ENCODE measurements around the gene ALKBH1.
"Not testable (repeated sequence)": the region's sequence is repeated elsewhere in the genome, so short reads cannot be mapped to it uniquely, and the experiment has no call there.

The ALKBH1 gene

DNA sequence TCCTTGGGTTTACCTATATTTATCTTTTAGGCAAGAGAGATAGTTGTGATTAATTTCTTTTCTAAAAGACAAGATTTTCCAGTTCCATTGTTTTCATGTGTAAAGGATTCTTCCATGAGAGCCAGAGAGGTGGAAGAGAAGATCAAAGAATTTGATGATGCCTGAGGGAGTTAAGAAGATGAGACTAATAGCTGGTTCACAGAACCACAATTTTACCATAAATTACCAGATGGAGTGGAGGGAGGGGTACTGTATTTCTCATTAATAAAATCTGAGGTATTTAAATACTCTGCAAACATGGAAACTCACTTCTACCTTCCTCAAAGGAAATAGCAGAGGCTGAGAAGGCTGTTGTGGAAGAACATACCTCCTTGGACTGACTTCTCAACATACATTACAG lies 34.6 kb downstream of the ALKBH1 start:
- TF ChIP-seq CTCF (conservative IDR thresholded peaks at IDR 0.05; ENCODE audit: low read depth, low read length): no peak
- Histone ChIP-seq H3K9ac (no peak overlapping the region), H4K20me1 (ENCODE audit: insufficient read depth) (no peaks in the 10 kb centered on the region), H3K36me3 (ENCODE audit: insufficient read depth) (no peaks in the 10 kb centered on the region), H3K79me2 (ENCODE audit: insufficient read depth, low read depth) (no peaks in the 10 kb centered on the region), H3K4me2 (no peak overlapping the region), H3K27me3 (ENCODE audit: insufficient read depth, low read depth) (no peaks in the 10 kb centered on the region), H3K27ac (no peak overlapping the region), H3K4me3 (IDR thresholded peaks at IDR 0.05; ENCODE audit: insufficient read depth, low read depth, low read length) (no peak overlapping the region), H3K4me1 (ENCODE audit: low read depth, poor library complexity, severe bottlenecking) (no peaks in the 10 kb centered on the region), H2AFZ (ENCODE audit: low read depth) (no peak overlapping the region)

GRCh38 chr14:77667331-77667730 lies 40.5 kb downstream of the ALKBH1 start:
- Histone ChIP-seq H3K36me3 (ENCODE audit: insufficient read depth) (no peaks in the 10 kb centered on the region), H3K79me2 (ENCODE audit: insufficient read depth, low read depth) (no peaks in the 10 kb centered on the region), H3K4me1 (ENCODE audit: low read depth, poor library complexity, severe bottlenecking) (no peaks in the 10 kb centered on the region), H3K27ac (no peak overlapping the region), H3K4me3 (IDR thresholded peaks at IDR 0.05; ENCODE audit: insufficient read depth, low read depth, low read length) (no peak overlapping the region), H3K4me2 (no peak overlapping the region), H3K27me3 (ENCODE audit: insufficient read depth, low read depth) (no peaks in the 10 kb centered on the region), H3K9ac (no peak overlapping the region), H4K20me1 (ENCODE audit: insufficient read depth) (no peaks in the 10 kb centered on the region), H2AFZ (ENCODE audit: low read depth) (no peak overlapping the region)
- no peak for TF ChIP-seq CTCF (conservative IDR thresholded peaks at IDR 0.05; ENCODE audit: low read depth, low read length)

- Histone ChIP-seq H3K27ac (no peak overlapping the region), H3K9ac (no peak overlapping the region), H2AFZ (ENCODE audit: low read depth) (no peak overlapping the region), H3K79me2 (ENCODE audit: insufficient read depth, low read depth) (no peaks in the 10 kb centered on the region), H4K20me1 (ENCODE audit: insufficient read depth) (no peaks in the 10 kb centered on the region), H3K27me3 (ENCODE audit: insufficient read depth, low read depth) (no peaks in the 10 kb centered on the region), H3K36me3 (ENCODE audit: insufficient read depth) (no peaks in the 10 kb centered on the region), H3K4me3 (IDR thresholded peaks at IDR 0.05; ENCODE audit: insufficient read depth, low read depth, low read length) (no peak overlapping the region), H3K4me1 (ENCODE audit: low read depth, poor library complexity, severe bottlenecking) (no peaks in the 10 kb centered on the region), H3K4me2 (no peak overlapping the region)
- no peak for TF ChIP-seq CTCF (conservative IDR thresholded peaks at IDR 0.05; ENCODE audit: low read depth, low read length)
These were observed 44.5 kb downstream of the ALKBH1 start for GRCh38 chr14:77663293-77663692.

DNA sequence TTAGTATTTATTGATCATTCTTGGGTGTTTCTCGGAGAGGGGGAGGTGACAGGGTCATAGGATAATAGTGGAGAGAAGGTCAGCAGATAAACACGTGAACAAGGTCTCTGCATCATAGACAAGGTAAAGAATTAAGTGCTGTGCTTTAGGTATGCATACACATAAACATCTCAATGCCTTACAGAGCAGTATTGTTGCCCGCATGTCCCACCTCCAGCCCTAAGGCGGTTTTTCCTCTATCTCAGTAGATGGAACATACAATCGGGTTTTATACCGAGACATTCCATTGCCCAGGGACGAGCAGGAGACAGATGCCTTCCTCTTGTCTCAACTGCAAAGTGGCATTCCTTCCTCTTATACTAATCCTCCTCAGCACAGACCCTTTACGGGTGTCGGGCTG lies 46.3 kb downstream of the ALKBH1 start:
- not testable (repeated sequence) for H3K27me3 ChIP-seq (ENCODE audit: insufficient read depth, low read depth); H3K9ac ChIP-seq; H3K4me2 ChIP-seq; H4K20me1 ChIP-seq (ENCODE audit: insufficient read depth); H3K79me2 ChIP-seq (ENCODE audit: insufficient read depth, low read depth); H3K27ac ChIP-seq; H3K4me1 ChIP-seq (ENCODE audit: low read depth, poor library complexity, severe bottlenecking); H2AFZ ChIP-seq (ENCODE audit: low read depth); H3K4me3 ChIP-seq (IDR thresholded peaks at IDR 0.05; ENCODE audit: insufficient read depth, low read depth, low read length); H3K36me3 ChIP-seq (ENCODE audit: insufficient read depth)

GRCh38 chr14:77660754-77661153 lies 47.1 kb downstream of the ALKBH1 start:
- no peaks in the 10 kb centered on the region for H3K79me2 ChIP-seq (ENCODE audit: insufficient read depth, low read depth)
- no peak overlapping the region for H3K4me2 ChIP-seq
- H4K20me1 ChIP-seq (ENCODE audit: insufficient read depth): no peaks in the 10 kb centered on the region
- H2AFZ ChIP-seq (ENCODE audit: low read depth): no peak overlapping the region
- no peak overlapping the region for H3K27ac ChIP-seq
- no peaks in the 10 kb centered on the region for H3K36me3 ChIP-seq (ENCODE audit: insufficient read depth)
- H3K9ac ChIP-seq: no peak overlapping the region
- no peak overlapping the region for H3K4me3 ChIP-seq (IDR thresholded peaks at IDR 0.05; ENCODE audit: insufficient read depth, low read depth, low read length)
- no peaks in the 10 kb centered on the region for H3K4me1 ChIP-seq (ENCODE audit: low read depth, poor library complexity, severe bottlenecking)
- H3K27me3 ChIP-seq (ENCODE audit: insufficient read depth, low read depth): no peaks in the 10 kb centered on the region
- TF ChIP-seq CTCF (conservative IDR thresholded peaks at IDR 0.05; ENCODE audit: low read depth, low read length): no peak

Data from KMS-11 (cell line).